Activated CD4-positive, alpha-beta T cell treated with anti-CD3 and anti-CD28 coated beads for 1 hour (primary cell): Measurements from ENCODE around the gene DOCK2.

Experiments
- DNase-seq: peaks from one replicate; pipeline ENCODE4 v3.0.0-alpha.2; 2020

DOCK2 gene

DNA sequence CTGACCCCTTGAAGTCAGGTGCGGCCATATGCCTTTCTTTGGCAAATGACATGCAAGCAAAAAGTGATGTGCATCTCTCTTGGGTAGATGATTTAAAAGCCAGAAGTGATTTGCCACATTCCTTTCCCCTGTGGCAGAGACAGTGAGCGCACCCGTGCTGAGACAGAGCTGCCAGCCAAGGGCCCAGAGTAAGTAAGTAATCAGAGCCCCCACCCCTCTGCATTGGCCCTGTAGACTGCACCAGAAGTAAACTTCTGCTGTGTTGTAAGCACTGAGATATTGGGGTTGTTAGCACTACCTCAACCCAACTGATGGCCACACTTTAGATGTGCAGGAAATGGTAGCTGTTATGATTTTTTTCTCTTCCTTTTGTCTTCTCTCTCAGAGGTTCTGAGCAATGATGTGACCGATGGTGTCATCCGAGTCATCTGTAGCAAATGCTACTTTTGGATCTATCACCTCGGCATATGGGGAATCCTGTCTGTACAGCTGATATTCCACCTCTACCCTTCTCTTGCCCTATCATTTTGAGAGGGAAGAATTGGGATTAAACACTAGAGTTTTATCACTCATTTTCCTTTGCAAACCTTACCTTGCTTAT is 58.0 kb downstream of the DOCK2 start:
- no peak for DNase-seq

DNA sequence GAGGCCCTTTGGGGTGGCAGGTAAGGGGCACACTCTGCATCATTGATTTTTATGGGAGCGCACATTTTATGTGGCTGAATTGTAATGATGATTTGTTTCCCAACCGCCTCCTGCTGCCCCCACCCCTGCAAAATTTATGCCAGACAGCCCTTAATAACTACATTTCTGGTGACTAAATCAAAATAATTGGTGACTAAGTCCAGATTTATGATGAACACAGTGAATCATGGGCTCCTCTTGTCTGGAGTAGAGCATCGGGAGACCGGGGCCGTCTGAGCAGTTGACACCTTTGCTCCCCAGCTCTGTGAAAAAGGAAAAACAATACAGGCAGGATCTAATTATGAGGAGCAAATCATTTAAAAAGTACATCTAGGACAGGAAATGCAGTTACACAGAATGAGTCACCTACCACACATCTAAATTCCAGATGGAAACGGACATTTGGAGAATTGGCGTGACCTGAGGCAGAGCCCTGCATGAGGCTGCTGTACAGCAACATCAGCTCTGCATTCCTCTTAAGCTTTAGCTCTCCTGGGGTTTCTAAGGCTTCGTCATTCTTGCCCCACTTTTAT is 58.9 kb downstream of the DOCK2 start:
- DNase-seq: no peak

DNA sequence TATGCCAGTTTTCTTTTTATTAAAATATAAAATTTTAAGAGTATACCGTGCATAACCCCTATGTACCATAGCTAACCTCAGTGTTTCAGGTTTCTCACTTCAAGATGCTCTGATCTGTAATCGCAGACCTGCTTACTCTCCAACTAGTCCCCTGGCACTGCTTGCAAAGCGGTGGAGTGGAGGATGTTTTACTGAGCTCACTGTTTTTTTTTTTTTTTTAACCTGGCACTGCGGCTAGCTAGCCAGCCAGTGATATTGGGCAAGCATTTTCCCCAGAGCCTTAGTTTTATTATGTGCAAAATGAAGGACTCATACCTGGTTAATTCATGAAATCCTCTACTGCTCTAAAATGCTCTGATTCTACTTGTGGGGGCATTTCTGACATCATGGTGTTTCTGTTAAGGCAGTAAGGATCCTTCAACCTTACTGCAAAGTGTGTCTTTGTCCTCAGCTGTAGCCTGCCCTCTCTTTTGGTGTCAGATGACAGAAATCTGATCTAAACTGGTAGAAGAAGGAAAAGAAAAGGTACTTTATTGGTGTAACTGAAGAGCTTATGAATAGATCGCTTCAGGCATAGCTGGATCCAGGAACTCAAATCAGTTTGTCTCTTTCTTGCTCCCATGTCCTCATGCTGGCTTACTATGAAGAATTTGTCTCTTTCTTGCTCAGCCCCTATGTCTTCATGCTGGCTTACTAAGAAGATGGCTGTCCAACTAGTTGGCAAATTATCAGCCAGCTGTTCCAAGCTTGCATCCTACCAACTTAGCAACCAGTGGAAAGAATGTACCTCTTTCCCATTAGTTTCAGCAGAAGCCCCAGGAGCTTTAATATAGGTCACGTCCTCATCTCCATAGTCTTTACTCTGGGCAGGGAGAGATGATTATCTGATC is 59.8 kb downstream of the DOCK2 start:
- no peak for DNase-seq

DNA sequence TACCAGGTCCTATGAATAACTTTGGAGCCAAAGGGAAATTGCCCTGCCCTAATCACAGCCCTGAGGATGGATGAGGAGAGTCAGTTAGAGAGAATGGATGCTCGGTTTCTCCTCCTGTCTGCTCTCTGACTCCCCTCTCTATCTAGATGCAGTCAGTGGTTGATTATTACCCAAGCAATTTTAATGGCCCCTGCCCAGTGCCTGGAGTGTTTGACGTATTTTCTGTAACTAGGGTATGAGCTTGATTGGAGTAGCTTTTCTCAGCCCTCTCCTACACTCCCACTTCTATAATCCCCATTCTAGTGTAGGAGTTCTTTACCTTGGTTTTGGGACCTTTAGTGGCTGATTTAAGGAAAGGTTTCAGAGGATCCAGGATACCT is 60.4 kb downstream of the DOCK2 start:
- DNase-seq: no peak

DNA sequence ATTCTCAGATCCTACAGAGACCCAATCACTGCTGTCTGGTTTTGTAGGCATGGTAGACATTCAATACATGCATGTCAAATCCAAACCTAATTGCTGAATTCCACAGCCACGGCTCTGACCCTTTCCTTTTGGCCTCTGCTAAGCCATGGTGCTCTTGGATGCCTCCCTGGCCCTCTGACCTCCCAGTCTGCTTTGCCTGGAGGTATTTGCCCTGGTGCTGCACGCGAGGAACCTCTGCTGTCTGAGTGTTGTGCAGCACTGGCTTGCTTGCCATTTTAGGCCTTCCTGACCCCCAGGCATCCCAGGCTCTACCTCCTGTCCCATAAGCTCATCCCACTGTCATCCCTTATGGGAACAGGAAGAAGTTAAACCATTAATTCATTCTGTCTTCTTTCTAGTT is 60.9 kb downstream of the DOCK2 start:
- no peak for DNase-seq

DNA sequence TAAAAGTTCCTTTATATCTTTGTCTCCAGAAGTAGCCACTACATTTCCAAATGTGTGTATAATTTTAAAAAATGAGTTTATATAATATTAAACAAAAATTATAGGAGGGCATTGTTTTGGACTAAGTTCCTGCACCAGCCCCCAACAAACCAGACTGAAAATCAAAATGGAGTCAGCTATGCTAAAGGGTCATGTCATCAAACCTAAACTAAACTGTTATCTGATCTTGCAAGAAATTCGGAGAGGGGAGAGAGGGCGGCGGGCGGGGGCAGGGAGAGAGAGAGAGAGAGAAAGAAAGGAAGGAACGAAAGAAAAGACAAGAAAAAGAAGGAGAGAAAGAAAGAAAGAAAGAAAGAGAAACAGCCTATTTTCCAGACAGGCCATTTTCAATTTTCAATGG is 63.5 kb downstream of the DOCK2 start:
- DNase-seq: no peak

DNA sequence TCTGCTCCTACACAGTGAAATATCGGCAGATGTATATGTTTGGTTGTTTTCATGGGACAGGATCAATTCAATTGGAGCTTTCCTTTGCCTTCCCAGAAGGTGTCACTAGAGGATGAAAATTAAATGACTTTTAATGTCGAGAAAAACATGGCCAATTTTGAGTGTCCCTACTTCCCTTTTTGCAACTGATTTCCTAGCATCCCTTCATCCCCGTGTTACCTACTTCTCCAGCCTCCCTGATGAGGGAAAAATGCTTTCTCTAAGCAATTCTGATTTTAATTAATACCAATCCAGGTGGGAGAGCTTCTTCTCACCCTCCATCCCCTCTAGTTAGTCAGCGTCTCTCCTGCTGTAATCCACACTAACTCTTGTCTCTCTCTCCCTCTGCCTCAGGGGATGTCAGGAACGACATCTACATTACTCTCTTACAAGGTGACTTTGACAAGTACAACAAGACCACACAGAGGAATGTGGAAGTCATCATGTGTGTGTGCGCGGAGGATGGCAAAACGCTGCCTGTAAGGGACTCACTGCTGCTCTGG is 64.9 kb downstream of the DOCK2 start:
- no peak for DNase-seq

DNA sequence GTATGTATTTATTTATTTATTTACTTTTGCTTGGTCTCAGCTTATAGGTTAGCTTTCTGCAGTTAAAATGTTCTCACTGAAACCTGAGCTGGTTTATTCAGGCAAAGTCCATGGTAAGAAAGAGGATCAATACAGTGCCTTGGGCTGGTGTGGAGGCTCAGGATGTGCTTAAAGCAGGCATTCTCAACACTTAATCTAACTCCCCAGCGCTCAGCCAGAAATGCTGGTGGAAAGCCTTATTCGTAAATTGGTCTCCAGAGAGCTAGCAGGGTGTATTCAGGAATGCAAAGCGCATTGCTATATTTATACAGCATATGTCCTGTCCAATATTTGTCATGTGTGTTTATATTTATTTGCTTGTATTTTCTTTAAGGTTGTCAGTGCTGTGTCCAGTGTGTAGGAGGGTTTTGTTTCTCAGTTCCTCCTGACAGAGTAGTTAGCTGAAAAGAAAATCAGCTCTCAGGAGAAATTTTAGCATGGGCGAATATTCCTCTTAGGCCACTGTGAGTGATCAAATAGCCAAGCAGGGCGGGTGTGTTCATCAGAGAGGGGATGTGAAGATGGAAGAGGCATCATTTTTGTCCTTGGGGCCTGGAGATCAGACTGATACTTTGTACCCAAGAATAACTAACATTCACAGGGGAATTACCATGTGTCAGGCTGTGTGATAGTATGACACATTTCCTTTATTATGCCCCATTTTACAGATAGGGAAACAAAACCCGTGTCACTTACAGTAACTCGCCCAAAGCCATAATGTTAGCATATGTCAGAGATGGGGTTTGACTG is 65.8 kb downstream of the DOCK2 start:
- DNase-seq: no peak

DNA sequence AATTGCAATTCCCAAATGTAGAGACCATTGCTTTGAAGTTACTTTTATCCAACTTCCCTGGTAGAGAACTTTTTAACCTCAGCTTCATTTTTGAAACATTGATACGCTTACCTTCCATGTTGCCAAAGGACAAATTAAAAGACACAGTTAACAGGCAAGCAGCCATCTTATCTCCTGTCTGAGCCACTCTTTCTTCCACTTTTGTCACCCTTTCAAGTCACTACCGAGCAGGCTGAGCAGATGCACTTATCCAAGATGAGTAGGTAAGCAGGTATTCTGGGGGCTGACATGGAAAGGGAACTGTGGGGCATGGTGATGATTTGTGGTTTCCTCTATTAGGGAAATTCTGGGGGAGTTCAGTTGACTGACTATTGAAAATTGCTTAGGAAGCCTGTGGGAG is 66.7 kb downstream of the DOCK2 start:
- DNase-seq: no peak

DNA sequence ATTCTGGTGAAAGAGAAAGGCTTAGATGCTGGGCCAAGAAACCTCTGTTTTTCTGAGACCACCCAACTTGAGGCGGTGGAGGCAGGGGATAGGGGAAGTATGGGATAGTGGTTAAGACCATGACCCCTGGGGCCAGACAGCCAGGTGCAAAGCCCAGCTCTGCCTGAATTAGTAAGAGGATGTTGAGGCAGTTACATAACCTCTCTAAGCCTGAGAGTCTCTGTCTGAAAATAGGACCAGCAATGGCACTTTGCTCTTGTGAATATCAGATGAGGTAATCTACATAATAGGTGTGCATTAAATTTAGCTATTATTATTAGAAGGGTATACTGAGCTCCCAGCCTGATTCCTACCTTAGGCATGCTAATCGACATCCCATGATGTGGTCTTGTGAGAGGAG is 68.2 kb downstream of the DOCK2 start:
- no peak for DNase-seq

DNA sequence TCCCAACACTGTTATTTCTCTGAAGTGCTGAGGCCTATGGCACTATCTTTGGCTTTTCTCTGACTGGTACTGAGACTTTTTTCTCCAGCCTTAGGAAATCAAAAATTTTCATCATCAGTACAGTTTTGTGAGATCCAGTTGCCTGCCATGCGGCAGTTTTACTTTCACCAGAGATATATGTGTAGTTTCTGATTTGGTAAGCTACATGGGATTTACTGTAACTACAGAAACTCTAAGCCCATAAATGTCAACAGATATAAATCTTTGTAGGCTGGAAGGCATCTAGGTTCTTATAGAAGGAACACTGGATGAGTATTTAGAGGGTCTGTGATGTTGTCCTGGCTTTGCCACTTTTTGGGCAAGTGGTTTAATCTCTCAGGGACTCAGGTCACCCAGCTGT is 69.0 kb downstream of the DOCK2 start:
- DNase-seq: no peak

DNA sequence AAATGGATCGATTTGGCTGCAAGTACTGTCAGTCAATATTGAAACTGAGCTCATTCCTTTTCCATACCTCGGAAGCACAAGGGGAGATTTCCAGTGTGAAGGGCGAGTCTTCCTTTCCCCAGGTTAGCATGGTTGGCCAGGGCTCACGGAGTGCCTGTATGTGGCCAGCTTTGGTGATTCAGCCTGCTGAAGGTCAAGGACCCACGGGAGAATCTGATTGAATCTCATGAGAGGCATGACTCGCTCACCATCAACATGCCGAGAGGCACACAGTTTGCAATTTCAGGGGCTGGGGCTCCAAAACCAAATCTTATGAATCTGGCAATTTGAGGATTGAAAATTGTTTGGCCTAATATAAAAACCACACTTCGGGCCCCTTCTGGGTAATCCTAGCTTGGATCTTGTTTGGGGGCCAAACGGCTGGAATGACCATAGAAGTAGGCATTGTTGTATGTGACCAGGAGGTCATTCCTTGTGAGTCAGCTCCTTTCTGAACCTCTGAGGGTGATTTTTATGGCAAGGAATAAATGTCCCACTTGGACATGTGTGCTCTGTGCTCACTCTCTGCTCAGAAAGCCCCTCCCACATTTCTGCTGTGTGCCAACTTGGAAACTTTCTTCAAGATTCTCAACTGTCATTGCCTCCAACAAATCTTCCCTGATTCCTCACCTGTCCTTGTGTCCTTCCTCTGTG is 69.8 kb downstream of the DOCK2 start:
- DNase-seq: no peak

DNA sequence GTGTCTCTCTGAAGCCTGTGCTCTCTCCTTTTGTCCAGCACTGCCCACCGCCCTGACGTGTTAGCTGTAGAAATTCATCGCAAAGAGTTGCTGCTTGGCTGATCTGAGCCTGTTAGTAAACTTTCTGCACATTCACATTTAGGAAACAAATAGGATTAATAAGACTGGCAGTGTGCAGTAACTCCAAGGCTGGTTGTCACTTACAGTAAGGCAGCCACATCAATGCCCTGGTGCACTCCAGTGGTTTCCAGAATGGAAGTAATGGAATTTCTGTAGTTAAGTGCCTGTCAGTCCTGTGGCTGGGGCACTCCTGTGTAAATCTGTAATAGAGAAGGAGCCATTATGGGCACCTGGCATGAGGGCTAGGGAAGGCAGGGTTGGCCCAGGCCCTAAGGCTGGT is 70.6 kb downstream of the DOCK2 start:
- DNase-seq: no peak

DNA sequence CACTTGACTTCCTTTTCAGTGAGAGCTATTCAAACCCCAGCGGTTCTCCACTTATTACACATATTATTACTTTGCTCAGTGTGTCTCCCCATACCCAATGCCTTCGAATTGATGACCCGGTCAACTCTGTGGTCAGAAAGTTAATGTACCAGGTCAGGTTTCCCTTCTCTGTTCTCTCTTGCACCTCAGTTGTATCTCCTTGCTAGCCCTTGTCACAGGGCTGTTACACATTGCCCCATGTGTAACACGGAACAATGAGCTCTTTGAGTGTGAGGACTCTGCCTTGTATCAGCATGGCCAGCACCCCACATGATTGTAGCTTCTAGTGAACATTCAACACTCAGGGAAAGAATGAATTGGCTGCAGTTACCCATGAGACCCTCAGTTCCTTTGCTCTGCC is 73.6 kb downstream of the DOCK2 start:
- no peak for DNase-seq

DNA sequence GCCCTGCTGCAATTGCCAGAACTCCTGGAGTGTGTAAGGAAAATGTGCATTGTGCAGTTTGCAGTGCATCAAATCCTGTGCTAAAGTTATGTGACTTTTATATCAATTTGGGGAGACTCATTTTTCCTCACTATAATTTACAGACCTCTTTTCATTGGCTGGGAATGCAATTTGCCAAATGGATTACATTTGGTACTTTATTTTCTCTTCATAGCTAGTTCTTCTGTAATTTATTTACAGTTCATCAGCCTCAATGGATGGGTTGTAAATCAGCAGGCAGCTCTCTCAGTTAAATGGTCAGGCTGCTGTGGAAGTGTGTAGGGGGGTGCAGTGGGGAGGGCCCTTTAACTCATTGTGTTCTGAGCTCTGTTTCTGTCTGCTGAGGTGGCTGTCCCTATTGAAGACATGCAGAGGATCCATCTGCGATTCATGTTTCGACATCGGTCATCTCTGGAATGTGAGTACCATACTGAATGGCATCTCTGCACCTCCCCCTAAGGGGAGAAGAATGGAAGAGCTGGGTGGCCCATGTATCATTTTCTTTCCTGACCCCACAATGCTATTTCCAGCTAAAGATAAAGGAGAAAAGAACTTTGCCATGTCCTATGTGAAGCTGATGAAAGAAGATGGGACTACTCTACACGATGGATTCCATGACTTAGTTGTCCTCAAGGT is 74.6 kb downstream of the DOCK2 start:
- no peak for DNase-seq

DNA sequence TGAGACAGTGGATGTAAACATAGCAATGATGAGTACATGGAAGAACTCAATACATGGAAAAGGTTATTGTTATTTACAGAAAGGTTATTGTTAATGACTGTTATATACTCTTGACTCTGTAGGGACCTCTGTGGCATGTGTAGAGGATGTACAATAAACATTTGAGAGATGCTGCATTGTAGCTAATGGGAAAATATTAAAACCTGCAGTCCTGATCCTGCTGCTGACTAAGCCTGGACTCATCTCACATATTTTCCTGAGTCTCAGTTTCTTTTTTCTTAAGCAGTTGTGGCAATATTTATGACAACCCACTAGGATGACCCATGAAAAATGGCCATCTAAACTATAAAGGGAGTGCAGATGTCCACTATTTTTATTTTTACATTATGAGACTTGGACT is 75.4 kb downstream of the DOCK2 start:
- DNase-seq: no peak

DNA sequence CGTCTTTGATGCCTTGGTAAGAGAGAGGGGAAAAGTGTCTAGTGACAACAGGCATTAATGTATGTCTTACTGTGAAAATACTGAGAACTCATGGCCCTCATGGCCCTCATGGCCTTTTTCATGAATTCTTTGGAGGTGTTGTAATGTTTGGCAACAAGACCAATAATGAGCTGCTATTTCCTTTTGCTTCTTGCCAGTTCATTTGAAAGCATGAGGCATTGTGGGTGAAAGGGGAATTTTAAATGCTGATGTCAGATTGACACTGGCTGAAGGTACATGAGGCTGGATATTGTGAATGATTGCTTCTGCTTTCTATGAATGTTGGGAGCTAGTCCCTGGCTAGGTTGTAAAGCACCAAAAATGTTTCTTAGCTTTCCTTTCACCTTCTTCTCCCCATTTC is 79.2 kb downstream of the DOCK2 start:
- DNase-seq: no peak

DNA sequence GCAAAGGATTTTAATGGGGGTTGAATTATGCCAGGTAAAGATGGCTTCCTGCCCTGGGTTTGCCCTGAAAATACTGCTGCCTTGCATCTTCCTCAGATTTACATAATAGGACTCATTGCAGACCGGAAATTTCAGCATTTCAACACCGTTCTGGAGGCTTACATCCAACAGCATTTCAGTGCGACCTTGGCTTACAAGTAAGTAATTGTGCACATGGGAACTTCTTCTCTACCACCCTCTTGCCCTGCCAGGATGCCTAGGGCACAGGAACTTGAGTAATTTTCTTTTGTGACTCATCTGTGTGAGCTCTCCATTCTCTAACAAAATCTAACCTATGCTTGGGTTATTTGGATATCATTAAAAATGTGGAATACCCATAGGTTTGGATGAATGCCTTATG is 80.2 kb downstream of the DOCK2 start:
- no peak for DNase-seq

DNA sequence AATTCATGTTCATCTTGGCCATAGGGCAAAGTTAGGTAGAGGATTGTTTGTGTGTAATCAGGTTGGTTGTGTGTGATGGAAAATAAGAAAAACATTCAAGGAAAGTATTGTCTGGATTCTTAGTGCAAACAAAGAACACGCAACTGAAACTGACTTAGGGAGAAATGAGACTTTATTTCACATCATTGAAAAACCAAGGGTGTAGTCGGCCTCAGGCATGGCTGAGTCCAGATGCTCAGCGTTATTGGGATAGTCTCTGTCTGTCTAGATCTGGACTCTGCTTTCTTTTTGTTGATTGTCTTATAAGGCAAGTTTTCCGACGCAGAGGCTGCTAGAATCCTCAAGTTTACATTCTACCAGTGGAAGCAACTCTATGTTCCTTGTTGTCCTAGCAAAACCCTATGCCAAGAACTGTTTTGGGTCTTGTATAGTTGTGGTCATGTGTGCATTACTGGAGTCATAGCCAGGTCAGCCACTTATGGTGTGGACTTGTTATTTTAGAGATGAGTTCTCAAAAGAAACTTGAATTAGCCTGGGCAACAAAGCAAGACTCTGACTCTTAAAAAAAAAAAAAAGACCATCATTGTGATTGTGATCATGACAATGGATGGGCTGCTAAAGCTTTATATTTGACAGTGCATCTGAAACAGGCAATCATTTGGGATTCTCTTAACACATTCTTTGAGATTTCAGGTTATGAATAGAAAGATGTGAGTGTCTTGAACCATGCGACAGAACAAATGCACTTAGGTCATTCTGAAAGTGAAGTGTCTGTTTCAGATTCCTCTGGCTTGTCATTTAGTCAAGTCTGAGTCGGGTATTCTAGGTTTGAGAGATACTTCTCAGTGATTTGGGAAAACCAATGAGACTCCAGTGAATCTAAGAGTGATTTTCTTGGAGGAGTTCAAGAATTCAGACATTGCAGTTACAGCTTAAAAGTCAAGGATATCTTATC is 82.6 kb downstream of the DOCK2 start:
- no peak for DNase-seq

DNA sequence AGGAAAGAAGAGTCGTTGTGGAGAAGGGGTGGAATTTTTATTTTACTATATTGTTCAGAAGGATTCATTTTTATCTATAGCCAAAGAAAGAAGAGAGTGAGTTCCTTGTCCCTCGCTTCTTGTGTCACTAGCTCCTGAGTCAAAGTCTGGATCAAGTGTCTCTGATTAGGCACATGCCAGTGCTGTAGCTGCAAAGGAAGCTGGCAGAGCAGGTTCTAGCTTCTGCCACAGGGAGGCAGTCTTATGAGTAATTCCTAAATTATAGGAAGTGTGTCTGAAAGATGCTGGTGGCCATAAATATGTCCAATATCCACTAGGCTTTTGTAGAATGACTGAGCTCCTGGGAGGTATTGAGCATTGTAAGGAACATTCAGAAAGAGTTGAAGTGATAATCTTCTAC is 84.7 kb downstream of the DOCK2 start:
- no peak for DNase-seq
